A549 treated with AZD9567 at 1 μM for 4 hours (cell line): Measurements from ENCODE around the gene SORT1. TPM values are rescaled to one million over a fixed set of nuclear protein-coding genes. Genes with fewer than 3 reads are reported as not detected.

Experiments
- total RNA-seq: library from RNA; stranded (reverse); fragments of 200-300 nt; extraction: Qiagen RNA extraction; gene quantifications from 5 replicates; pipeline ENCODE4 v1.2.3, GENCODE V29; 2022; ENCODE audit not compliant: insufficient read depth

The SORT1 gene
- total RNA-seq = 3.4 to 8.7 TPM (median 3.5 TPM) in 5 replicates

GRCh38 chr1:109397581-109398342 is at the start of gene SORT1:
SORT1 (minus strand) TSS chr1:109397918; CDS start chr1:109397892, 26 bp downstream.

GRCh38 chr1:109426281-109427170 is 28.8 kb upstream of the SORT1 start, which contains the start of gene PSMA5:
PSMA5 (minus strand) TSS chr1:109426448; CDS start chr1:109426330, 118 bp downstream.

GRCh38 chr1:109306832-109307273 is 90.9 kb downstream of the SORT1 start, which contains the start of gene MYBPHL:
MYBPHL (minus strand) TSS chr1:109307011; CDS start chr1:109306991, 20 bp downstream.

GRCh38 chr1:109282952-109283747 is 114.6 kb downstream of the SORT1 start, which contains the start of gene PSRC1:
PSRC1 (minus strand) TSS chr1:109283145.

Other genes starting within 250 kb of the SORT1 start
- gene SARS1, start 184.0 kb downstream of the SORT1 start, total RNA-seq = 90.6 to 94.3 TPM (median 92.6 TPM) in 5 replicates
- 4.2 to 5.2 TPM (median 4.6 TPM) in 5 replicates for gene CELSR2, start 148.4 kb downstream of the SORT1 start, total RNA-seq
- 14.7 to 23.9 TPM (median 22.7 TPM) in 5 replicates for gene PSRC1, start 114.8 kb downstream of the SORT1 start, total RNA-seq
- not detected in 5 replicates for gene MYBPHL, start 90.9 kb downstream of the SORT1 start, total RNA-seq
- 103 to 152 TPM (median 110 TPM) in 5 replicates for gene PSMA5, start 28.5 kb upstream of the SORT1 start, total RNA-seq
- gene SYPL2, start 68.6 kb upstream of the SORT1 start, total RNA-seq = 0.07 to 0.19 TPM (median 0.10 TPM) in 4 of 5 replicates, not detected in the other
- gene ATXN7L2, start 86.0 kb upstream of the SORT1 start, total RNA-seq = 1.7 to 2.4 TPM (median 2.2 TPM) in 5 replicates
- 4.3 to 7.6 TPM (median 4.9 TPM) in 5 replicates for gene CYB561D1, start 96.2 kb upstream of the SORT1 start, total RNA-seq
- 1.0 to 1.5 TPM (median 1.1 TPM) in 5 replicates for gene AMIGO1, start 111.8 kb upstream of the SORT1 start, total RNA-seq
- not detected in 5 replicates for gene GPR61, start 142.0 kb upstream of the SORT1 start, total RNA-seq
- gene GNAI3, start 150.7 kb upstream of the SORT1 start, total RNA-seq = 4.7 to 7.1 TPM (median 5.4 TPM) in 5 replicates
- 0.15 TPM in 1 of 5 replicates, not detected in the others for gene GNAT2, start 221.7 kb upstream of the SORT1 start, total RNA-seq
- 15.4 to 25.4 TPM (median 22.5 TPM) in 5 replicates for gene AMPD2, start 221.9 kb upstream of the SORT1 start, total RNA-seq